NCI-H2029 (cell line): Measurements from ENCODE around the gene PTPRM.

Experiments
- DNase-seq: peaks from one replicate; lab custom pipeline; 2025; lab: John Stamatoyannopoulos, UW

Gene PTPRM

GRCh38 chr18:7809455-7809854 is 242.3 kb downstream of the PTPRM start:
- no peak for DNase-seq

GRCh38 chr18:7809978-7810377 is 242.9 kb downstream of the PTPRM start:
- no peak for DNase-seq

- no peak for DNase-seq
Observed at GRCh38 chr18:7812431-7813063, 245.4 kb downstream of the PTPRM start.

GRCh38 chr18:7813131-7813530 is 246.0 kb downstream of the PTPRM start:
- DNase-seq: no peak

- DNase-seq: no peak
Observed at GRCh38 chr18:7814754-7815315, 247.7 kb downstream of the PTPRM start.

GRCh38 chr18:7815787-7816186 is 248.7 kb downstream of the PTPRM start:
- no peak for DNase-seq

GRCh38 chr18:7817575-7818230 is 250.6 kb downstream of the PTPRM start:
- DNase-seq: no peak

- DNase-seq: no peak
Observed at GRCh38 chr18:7821784-7822183, 254.7 kb downstream of the PTPRM start.

- no peak for DNase-seq
Observed at GRCh38 chr18:7822435-7823331, 255.6 kb downstream of the PTPRM start.

GRCh38 chr18:7824970-7825369 is 257.9 kb downstream of the PTPRM start:
- no peak for DNase-seq

- DNase-seq: peak; percentile 60
Observed at GRCh38 chr18:7830468-7830867, 263.4 kb downstream of the PTPRM start.

GRCh38 chr18:7839548-7839947 is 272.4 kb downstream of the PTPRM start:
- DNase-seq: no peak

GRCh38 chr18:7840411-7840810 is 273.3 kb downstream of the PTPRM start:
- DNase-seq: no peak

- DNase-seq: no peak
Observed at GRCh38 chr18:7844017-7844416, 276.9 kb downstream of the PTPRM start.

GRCh38 chr18:7844418-7844817 is 277.3 kb downstream of the PTPRM start:
- no peak for DNase-seq

GRCh38 chr18:7846335-7846734 is 279.2 kb downstream of the PTPRM start:
- DNase-seq: no peak

GRCh38 chr18:7847357-7848053 is 280.4 kb downstream of the PTPRM start:
- no peak for DNase-seq

GRCh38 chr18:7848054-7848412 is 280.9 kb downstream of the PTPRM start:
- DNase-seq: no peak

GRCh38 chr18:7850446-7850845 is 283.3 kb downstream of the PTPRM start:
- DNase-seq: no peak

- no peak for DNase-seq
Observed at GRCh38 chr18:7855028-7855427, 287.9 kb downstream of the PTPRM start.

- DNase-seq: no peak
Observed at GRCh38 chr18:7855671-7856070, 288.6 kb downstream of the PTPRM start.

GRCh38 chr18:7856116-7856515 is 289.0 kb downstream of the PTPRM start:
- no peak for DNase-seq
